GM19023 (cell line): ENCODE data around the gene PRRX1.

Source experiments
- ATAC-seq: cut with Tn5 transposase; IDR thresholded peaks from one replicate; pipeline ENCODE4 v1.9.1; 2021; ENCODE audit warnings: mild to moderate bottlenecking, moderate library complexity; ENCODE audit not compliant: unreplicated experiment

PRRX1 gene

GRCh38 chr1:170686291-170686690 lies 22.4 kb downstream of the PRRX1 start:
- ATAC-seq, result no peak

- no peak for ATAC-seq
These were observed 23.7 kb downstream of the PRRX1 start for GRCh38 chr1:170687621-170688020.

GRCh38 chr1:170691258-170691657 lies 27.3 kb downstream of the PRRX1 start:
- no peak for ATAC-seq

- no peak for ATAC-seq
These were observed 29.1 kb downstream of the PRRX1 start for GRCh38 chr1:170692866-170693575.

GRCh38 chr1:170694172-170694926 lies 30.4 kb downstream of the PRRX1 start:
- ATAC-seq, result no peak

- ATAC-seq, result no peak
These were observed 32.1 kb downstream of the PRRX1 start for GRCh38 chr1:170695955-170696590.

- no peak for ATAC-seq
These were observed 32.8 kb downstream of the PRRX1 start for GRCh38 chr1:170696591-170697290.

GRCh38 chr1:170697316-170697715 lies 33.4 kb downstream of the PRRX1 start:
- ATAC-seq, result no peak

GRCh38 chr1:170698301-170699275 lies 34.7 kb downstream of the PRRX1 start:
- no peak for ATAC-seq

- no peak for ATAC-seq
These were observed 35.8 kb downstream of the PRRX1 start for GRCh38 chr1:170699696-170700095.

GRCh38 chr1:170700842-170701615 lies 37.1 kb downstream of the PRRX1 start:
- ATAC-seq, result no peak

GRCh38 chr1:170701962-170702361 lies 38.0 kb downstream of the PRRX1 start:
- no peak for ATAC-seq

- ATAC-seq, result no peak
These were observed 39.7 kb downstream of the PRRX1 start for GRCh38 chr1:170703591-170703990.

GRCh38 chr1:170704256-170704655 lies 40.3 kb downstream of the PRRX1 start:
- ATAC-seq, result no peak

GRCh38 chr1:170705981-170706380 lies 42.0 kb downstream of the PRRX1 start:
- no peak for ATAC-seq

- ATAC-seq, result no peak
These were observed 43.2 kb downstream of the PRRX1 start for GRCh38 chr1:170707117-170707516.

- no peak for ATAC-seq
These were observed 44.2 kb downstream of the PRRX1 start for GRCh38 chr1:170707959-170708655.

GRCh38 chr1:170711682-170712081 lies 47.8 kb downstream of the PRRX1 start:
- no peak for ATAC-seq

GRCh38 chr1:170714163-170714562 lies 50.2 kb downstream of the PRRX1 start:
- ATAC-seq, result no peak
